HL-60 (cell line): ENCODE measurements around the gene GALNT9.

Experiments used
- DNase-seq, 2 experiments: peaks; one replicate each; pipeline ENCODE4 v3.0.0-alpha.2; 2010 to 2020; ENCODE audit warnings: low read depth in 1 of 2, low spot score in 1 of 2
- H3K27ac ChIP-seq: fragments of 250-450 bp; sonication (Bioruptor Pico); replicated peaks from 2 replicates; pipeline ENCODE4 v1.5.1; 2020; ENCODE audit warnings: mild to moderate bottlenecking, moderate library complexity
- H3K27me3 ChIP-seq: fragments of 250-450 bp; sonication (Bioruptor Pico); 2 replicates; pipeline ENCODE4 v1.5.1; 2021; ENCODE audit warnings: mild to moderate bottlenecking, moderate library complexity; ENCODE audit not compliant: insufficient read depth, poor library complexity, severe bottlenecking
- H3K4me3 ChIP-seq: replicated peaks from 2 replicates; pipeline ENCODE4 v1.5.1; 2011; ENCODE audit warnings: mild to moderate bottlenecking, control low read depth, low read length; ENCODE audit not compliant: insufficient read depth
- GABPA ChIP-seq: IDR thresholded peaks from 2 replicates; pipeline ENCODE4 v1.6.1; 2012; ENCODE audit warnings: low read depth
- POLR2AphosphoS5 ChIP-seq: IDR thresholded peaks from 2 replicates; pipeline ENCODE4 v1.6.1; 2012; ENCODE audit warnings: low read depth
- REST ChIP-seq: IDR thresholded peaks from 2 replicates; pipeline ENCODE4 v1.6.1; 2012; ENCODE audit warnings: low read depth; ENCODE audit not compliant: insufficient replicate concordance
- SPI1 ChIP-seq: IDR thresholded peaks from 2 replicates; pipeline ENCODE4 v1.6.1; 2012; ENCODE audit warnings: low read depth, mild to moderate bottlenecking, borderline replicate concordance
- TF ChIP-seq, protein P1 (sequence below): IDR thresholded peaks from one replicate; pipeline ENCODE4 v1.5.1; 2011; ENCODE audit warnings: low read length, control low read depth, inconsistent platforms; ENCODE audit not compliant: insufficient read depth

The GALNT9 gene

GRCh38 chr12:132318135-132318534 lies 11.3 kb downstream of the GALNT9 start:
- no peak for DNase-seq
- Histone ChIP-seq H3K27ac (no peak overlapping the region), H3K4me3 (no peak overlapping the region), H3K27me3 (no peaks in the 10 kb centered on the region)
- TF ChIP-seq, protein P1, sequence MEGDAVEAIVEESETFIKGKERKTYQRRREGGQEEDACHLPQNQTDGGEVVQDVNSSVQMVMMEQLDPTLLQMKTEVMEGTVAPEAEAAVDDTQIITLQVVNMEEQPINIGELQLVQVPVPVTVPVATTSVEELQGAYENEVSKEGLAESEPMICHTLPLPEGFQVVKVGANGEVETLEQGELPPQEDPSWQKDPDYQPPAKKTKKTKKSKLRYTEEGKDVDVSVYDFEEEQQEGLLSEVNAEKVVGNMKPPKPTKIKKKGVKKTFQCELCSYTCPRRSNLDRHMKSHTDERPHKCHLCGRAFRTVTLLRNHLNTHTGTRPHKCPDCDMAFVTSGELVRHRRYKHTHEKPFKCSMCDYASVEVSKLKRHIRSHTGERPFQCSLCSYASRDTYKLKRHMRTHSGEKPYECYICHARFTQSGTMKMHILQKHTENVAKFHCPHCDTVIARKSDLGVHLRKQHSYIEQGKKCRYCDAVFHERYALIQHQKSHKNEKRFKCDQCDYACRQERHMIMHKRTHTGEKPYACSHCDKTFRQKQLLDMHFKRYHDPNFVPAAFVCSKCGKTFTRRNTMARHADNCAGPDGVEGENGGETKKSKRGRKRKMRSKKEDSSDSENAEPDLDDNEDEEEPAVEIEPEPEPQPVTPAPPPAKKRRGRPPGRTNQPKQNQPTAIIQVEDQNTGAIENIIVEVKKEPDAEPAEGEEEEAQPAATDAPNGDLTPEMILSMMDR = no peak
- no peak for TF ChIP-seq SPI1
- TF ChIP-seq POLR2AphosphoS5 = no peak
- TF ChIP-seq GABPA = no peak
- TF ChIP-seq REST = no peak

DNA sequence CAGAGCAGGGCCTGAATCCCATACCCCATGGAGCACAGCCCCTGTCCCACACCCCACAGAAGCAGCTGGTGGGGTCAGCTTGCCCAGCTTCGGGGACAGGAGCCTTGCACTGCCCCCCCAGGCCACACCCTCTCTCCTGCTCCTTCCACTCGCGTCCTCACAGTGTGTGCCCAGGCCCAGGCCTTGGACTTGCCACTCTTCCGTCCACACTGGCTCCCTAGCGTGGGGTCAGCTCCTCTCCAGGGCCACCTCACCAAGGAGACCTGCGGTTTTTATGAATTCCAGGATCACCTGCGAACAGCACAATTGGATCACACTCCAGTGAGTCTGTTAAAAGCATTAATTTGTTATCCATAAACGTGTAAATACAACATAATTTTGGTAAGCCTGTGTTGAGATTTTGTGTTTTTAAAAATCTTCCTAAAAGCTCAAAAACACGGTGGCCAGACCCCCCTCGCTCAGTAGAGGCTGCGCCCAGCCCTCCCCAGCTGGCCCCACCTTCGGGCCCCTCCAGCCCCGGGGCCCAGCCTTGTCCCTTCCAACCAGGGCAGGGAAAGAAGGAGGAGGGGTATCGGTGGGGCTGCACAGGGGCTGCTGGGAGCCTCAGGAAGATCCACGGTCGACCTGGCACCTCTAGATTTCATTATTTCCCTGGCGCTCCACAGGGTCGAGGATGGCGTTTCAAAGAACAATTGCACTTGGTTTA lies 12.0 kb downstream of the GALNT9 start:
- Histone ChIP-seq H3K27me3 (no peaks in the 10 kb centered on the region), H3K4me3 (no peak overlapping the region), H3K27ac (no peak overlapping the region)
- no peak for DNase-seq
- TF ChIP-seq REST (no peak), POLR2AphosphoS5 (no peak), SPI1 (no peak), GABPA (no peak)
- TF ChIP-seq, protein P1 = no peak

DNA sequence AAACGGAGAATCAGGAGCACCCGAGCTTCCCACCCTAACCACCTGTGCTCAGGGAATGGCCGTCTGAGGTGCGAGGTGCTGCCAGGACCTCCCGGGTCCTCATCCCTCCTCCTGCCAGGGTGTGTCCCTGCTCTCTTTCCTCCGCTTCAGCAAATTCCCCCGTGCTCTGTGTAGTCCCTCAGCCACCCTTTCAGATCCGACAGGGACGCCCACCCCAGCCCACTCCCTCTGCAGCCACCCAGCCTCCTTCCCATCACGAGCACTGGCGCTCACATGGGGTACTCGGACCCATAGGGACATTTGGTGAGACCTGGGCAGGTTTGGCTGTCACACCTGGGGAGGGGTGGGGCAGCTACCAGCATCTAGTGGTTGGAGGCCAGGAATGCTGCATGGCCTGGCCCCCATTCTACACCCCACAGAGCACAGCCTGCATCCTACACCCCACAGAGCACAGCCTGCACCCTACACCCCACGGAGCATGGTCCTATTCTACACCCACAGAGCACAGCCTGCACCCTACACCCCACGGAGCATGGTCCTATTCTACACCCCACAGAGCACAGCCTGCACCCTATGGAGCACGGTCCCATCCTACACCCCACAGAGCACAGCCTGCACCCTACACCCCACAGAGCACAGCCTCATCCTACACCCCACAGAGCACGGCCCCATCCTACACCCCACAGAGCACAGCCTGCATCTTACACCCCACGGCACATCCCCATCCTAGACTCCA lies 12.7 kb downstream of the GALNT9 start:
- no peaks in the 10 kb centered on the region for H3K27me3 ChIP-seq
- TF ChIP-seq SPI1 (no peak), GABPA (no peak), REST (no peak), POLR2AphosphoS5 (no peak)
- TF ChIP-seq, protein P1 = no peak
- DNase-seq = no peak
- H3K4me3 ChIP-seq = no peak overlapping the region
- H3K27ac ChIP-seq = no peak overlapping the region
